K562 (cell line): ENCODE results near the gene CASKIN2. TPM values are rescaled to one million over a fixed set of nuclear protein-coding genes. Genes with fewer than 3 reads are reported as not detected.

ENCODE experiments used
- ATAC-seq: fragments of 200-7000 bp; cut with Tn5 transposase; 3 replicates; pipeline ENCODE4 v1.9.1; 2020; ENCODE audit warnings: moderate library complexity
- BruUV-seq: library from RNA; stranded (reverse); fragments of 400-500 nt; replicated peaks from 2 replicates; lab custom pipeline; 2021; lab: Mats Ljungman, UMichigan
- CTCF ChIA-PET: fragments of 300-600 bp; formaldehyde crosslinking; extraction: SDS; loops from one replicate; lab custom pipeline; 2021; ENCODE audit warnings: low intra/inter-chr PET ratio; lab: Yijun Ruan, JAX
- POLR2A ChIA-PET: fragments of 300-600, 350-650 bp; sonication (Branson Sonifier 250); formaldehyde crosslinking; extraction: SDS; loops from one replicate; lab custom pipeline; 2021; ENCODE audit warnings: antibody characterized with exemption, inconsistent platforms; lab: Yijun Ruan, JAX
- DNase-seq, 4 experiments: peaks; one replicate each; pipeline versions ENCODE4 v3.0.0 to v3.0.0-alpha.2; 2011 to 2018; ENCODE audit warnings: low spot score in 3 of 4, mixed read lengths in 3 of 4; ENCODE audit errors: extremely low read depth in 1 of 4
- FAIRE-seq: peaks from 2 replicates; lab custom pipeline; 2011; peaks lifted over from hg19 to GRCh38; lab: Jason Lieb, UNC
- H2AFZ ChIP-seq: 2 replicates; pipeline ENCODE4 v1.6.0; 2011; ENCODE audit warnings: low read depth, low read length, control low read depth, inconsistent platforms
- H3K27ac ChIP-seq: fragments of 200-600 bp; 3 replicates; pipeline ENCODE4 v1.8.0; 2011; ENCODE audit warnings: low read depth, mild to moderate bottlenecking, control low read depth, inconsistent platforms, low read length, moderate library complexity, mixed read lengths; ENCODE audit errors: extremely low read depth
- H3K27me3 ChIP-seq, 2 experiments: fragments of 300-600 bp in 1 of 2; 2 replicates in 1 of 2; 3 replicates in 1 of 2; pipeline versions ENCODE4 v1.6.0 to v1.8.0; 2011; ENCODE audit warnings: inconsistent platforms in 2 of 2, low read length in 2 of 2, mild to moderate bottlenecking in 1 of 2, mixed read lengths in 1 of 2, moderate library complexity in 1 of 2; ENCODE audit not compliant: control insufficient read depth in 2 of 2, insufficient read depth in 2 of 2
- H3K36me3 ChIP-seq: fragments of 300-600 bp; 3 replicates; pipeline ENCODE4 v1.8.0; 2011; ENCODE audit warnings: mild to moderate bottlenecking, low read length, inconsistent platforms; ENCODE audit not compliant: control insufficient read depth, insufficient read depth
- H3K4me1 ChIP-seq, 2 experiments: fragments of 200-600 bp in 1 of 2; replicated peaks in 1 of 2; 2 replicates in 1 of 2; 3 replicates in 1 of 2; pipeline versions ENCODE4 v1.5.1 to v1.8.0; 2011; ENCODE audit warnings: inconsistent platforms in 2 of 2, low read length in 2 of 2, mild to moderate bottlenecking in 1 of 2, mixed read lengths in 1 of 2, moderate library complexity in 1 of 2; ENCODE audit not compliant: control insufficient read depth in 2 of 2, insufficient read depth in 2 of 2
- H3K4me2 ChIP-seq: 2 replicates; pipeline ENCODE4 v1.6.1; 2011; ENCODE audit warnings: low read length, control low read depth, inconsistent platforms, mixed read lengths; ENCODE audit not compliant: insufficient read depth
- H3K4me3 ChIP-seq: fragments of 200-600 bp; sonication (generic), shearing (Covaris generic); 2 replicates; pipeline ENCODE4 v1.5.1; 2016; ENCODE audit warnings: control low read depth, inconsistent platforms
- H3K79me2 ChIP-seq: fragments of 200-600 bp; 3 replicates; pipeline ENCODE4 v1.8.0; 2011; ENCODE audit warnings: low read length, inconsistent platforms; ENCODE audit not compliant: control insufficient read depth, insufficient read depth
- H3K9ac ChIP-seq, 2 experiments: 2 replicates each; pipeline versions ENCODE4 v1.6.0 to v1.6.1; 2011; ENCODE audit warnings: low read depth in 2 of 2, low read length in 2 of 2, control low read depth in 1 of 2, inconsistent platforms in 1 of 2, mild to moderate bottlenecking in 1 of 2, mixed read lengths in 1 of 2; ENCODE audit not compliant: insufficient read depth in 1 of 2
- H3K9me1 ChIP-seq: one replicate; pipeline ENCODE4 v1.6.0; 2011; ENCODE audit warnings: inconsistent platforms, mild to moderate bottlenecking, low read length, moderate library complexity; ENCODE audit not compliant: control insufficient read depth, insufficient read depth
- H3K9me3 ChIP-seq: replicated peaks from 2 replicates; pipeline ENCODE4 v1.5.1; 2011; ENCODE audit warnings: low read depth, low read length, inconsistent platforms; ENCODE audit not compliant: control insufficient read depth, insufficient read depth
- H4K20me1 ChIP-seq: replicated peaks from 2 replicates; pipeline ENCODE4 v1.6.1; 2011; ENCODE audit warnings: low read length, inconsistent platforms, mixed read lengths; ENCODE audit not compliant: control insufficient read depth, insufficient read depth
- CTCFL ChIP-seq: IDR thresholded peaks from 2 replicates; pipeline ENCODE4 v1.6.1; 2011; ENCODE audit warnings: borderline replicate concordance, low read depth, mild to moderate bottlenecking, moderate library complexity, low read length; ENCODE audit not compliant: insufficient read depth, poor library complexity, severe bottlenecking
- GTF2F1 ChIP-seq: IDR thresholded peaks from 2 replicates; pipeline ENCODE4 v1.6.1; 2011; ENCODE audit warnings: low read depth, low read length, improper control_type of control experiment
- NFE2 ChIP-seq: IDR thresholded peaks from 2 replicates; pipeline ENCODE4 v1.6.1; 2014; ENCODE audit warnings: antibody characterized with exemption, low read depth
- NR2C2 ChIP-seq, 2 experiments: fragments of 200-800 bp in 1 of 2; sonication (Bioruptor generic) in 1 of 2; sonication (generic) in 1 of 2; formaldehyde crosslinking in 1 of 2; IDR thresholded peaks; 2 replicates each; pipeline versions ENCODE4 v1.6.1 to v1.8.0; 2016 to 2022; ENCODE audit warnings: mild to moderate bottlenecking in 1 of 2, missing compliant biosample characterization in 1 of 2, missing genetic modification characterization in 1 of 2, missing genetic modification reagents in 1 of 2
- RBBP5 ChIP-seq: fragments of 200-600 bp; sonication (generic); IDR thresholded peaks from 2 replicates; pipeline ENCODE4 v1.6.1; 2012; ENCODE audit warnings: borderline replicate concordance, mild to moderate bottlenecking, low read length, control low read depth, inconsistent platforms; ENCODE audit not compliant: insufficient read depth, poor library complexity, severe bottlenecking
- RFX1 ChIP-seq: fragments of 450-650 bp; IDR thresholded peaks from 2 replicates; pipeline ENCODE4 v1.6.1; 2016; ENCODE audit warnings: mild to moderate bottlenecking, moderate library complexity
- RUNX1 ChIP-seq: sonication (generic); IDR thresholded peaks from 2 replicates; pipeline ENCODE4 v1.6.1; 2016; ENCODE audit warnings: antibody characterized with exemption, low read depth
- TBL1XR1 ChIP-seq, 2 experiments: IDR thresholded peaks; 2 replicates each; pipeline ENCODE4 v1.6.1; 2012; ENCODE audit warnings: improper control_type of control experiment in 2 of 2, low read length in 2 of 2, mild to moderate bottlenecking in 1 of 2
- ZNF253 ChIP-seq: fragments of 250-450 bp; sonication (Bioruptor Pico); conservative IDR thresholded peaks from 2 replicates; pipeline ENCODE4 v1.6.1; 2021; ENCODE audit warnings: mild to moderate bottlenecking
- ZNF586 ChIP-seq: fragments of 450-650 bp; formaldehyde crosslinking; conservative IDR thresholded peaks from 2 replicates; pipeline ENCODE4 v1.4.0; 2020; ENCODE audit warnings: mild to moderate bottlenecking, moderate library complexity
- WGBS: fragments of 100-300 bp; shearing (Covaris generic); methylation state at CpG from one replicate; pipeline ENCODE4 v1.1.6; 2016; ENCODE audit warnings: low coverage, mixed read lengths; ENCODE audit not compliant: insufficient coverage; ENCODE audit errors: missing lambda C conversion rate; 5-methylcytosine and 5-hydroxymethylcytosine counted together
- in situ Hi-C: fragments of 300-500 bp; cut with MboI; formaldehyde crosslinking; loops from 4 replicates; pipeline ENCODE4 v1.15.0; 2018; ENCODE audit warnings: inconsistent platforms, mixed read lengths
- intact Hi-C: fragments of 100-400 bp; cut with micrococcal nuclease; formaldehyde crosslinking; loops from 2 replicates; pipeline ENCODE4 v1.14.2; 2022
- polyA plus RNA-seq, 8 experiments: library from polyadenylated mRNA; depleted of rRNA in 4 of 8; stranded (reverse) in 5 of 8; unstranded in 3 of 8; fragments of >200 nt; fragmentation: Nextera tagmentation in 2 of 8; fragmentation: Illumina TruSeq in 1 of 8; extraction: Ambion mirVana in 2 of 8; extraction: Trizol in 1 of 8; gene quantifications; 2 replicates each; pipeline versions ENCODE4 v1.2.1 to v1.2.3, GENCODE V29; 2011 to 2014; ENCODE audit warnings: inconsistent platforms in 1 of 8, missing spikeins in 1 of 8
- total RNA-seq, 7 experiments: library from RNA; depleted of rRNA in 6 of 7; stranded (reverse); fragments of >200 nt in 6 of 7; fragmentation: Illumina TruSeq in 2 of 7; extraction: Trizol in 2 of 7; gene quantifications; 2 replicates each; pipeline versions ENCODE4 v1.2.1 to v1.2.3, GENCODE V29; 2011 to 2021; ENCODE audit warnings: low replicate concordance in 1 of 7
- TF ChIP-seq, protein P1 (sequence below): fragments of 450-650 bp; IDR thresholded peaks from 2 replicates; pipeline ENCODE4 v1.6.1; 2016; ENCODE audit warnings: borderline replicate concordance

Gene CASKIN2
- total and polyA plus RNA-seq, 9 of the 15 experiments (the other 6 are each of a cell fraction or from before 2014, with no cell fraction given), result 0.01 to 12.2 (median 2.1) TPM

DNA sequence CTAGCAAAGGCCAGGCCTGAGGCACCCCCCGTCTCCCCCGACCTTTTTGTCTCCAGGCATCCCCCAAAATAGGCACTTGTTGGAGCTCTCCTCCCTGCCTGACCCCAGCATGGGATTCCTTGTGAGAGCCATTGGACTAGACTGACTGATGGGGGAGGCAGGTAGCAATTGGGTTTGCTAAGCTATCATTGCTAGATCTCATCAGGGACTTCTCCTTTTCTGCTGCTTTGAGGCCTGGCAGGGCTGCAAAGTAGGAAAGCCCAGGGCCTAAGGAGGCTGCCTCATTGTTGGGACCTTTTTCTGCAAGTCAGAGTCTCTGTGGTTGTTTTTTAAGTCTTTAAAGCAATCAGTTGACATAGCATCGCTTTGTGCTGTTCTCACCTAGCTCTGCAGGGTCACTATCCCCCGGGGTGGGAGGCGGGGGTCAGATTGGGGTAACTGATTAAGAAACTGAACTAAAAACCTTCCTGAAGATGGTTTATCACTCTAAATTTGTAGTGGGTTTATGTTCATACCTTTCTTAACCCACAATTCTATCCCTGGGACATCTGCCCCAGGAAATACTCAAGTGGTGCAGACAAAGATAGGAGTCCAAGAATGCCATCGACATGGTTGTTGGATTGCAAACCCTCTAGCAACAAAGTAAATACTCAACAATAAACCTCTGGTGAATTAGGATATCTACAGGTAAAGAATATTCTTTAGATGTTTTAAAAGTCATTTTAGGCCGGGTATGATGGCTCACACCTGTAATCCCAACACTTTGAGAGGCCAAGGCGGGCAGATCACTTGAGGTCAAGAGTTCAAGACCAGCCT lies 38.2 kb upstream of the CASKIN2 start (continued):
- no peak for TF ChIP-seq ZNF253 (CRISPR knock-in tag)
- 0 out of 2 replicates have a peak, but pooled peaks have one; percentile 35 for TF ChIP-seq NFE2
- no peak for TF ChIP-seq RUNX1
- TF ChIP-seq NR2C2 (CRISPR knock-in tag; IDR thresholded peaks at IDR 0.05), result no peak
- TF ChIP-seq NR2C2 (tag; IDR thresholded peaks at IDR 0.05), result 0 out of 2 replicates have a peak, but pooled peaks have one; percentile 22

GRCh38 chr17:75552425-75553294 lies 37.3 kb upstream of the CASKIN2 start:
- peak; percentile 54 for FAIRE-seq
- H3K4me1 ChIP-seq, result peaks cover 16 to 45% of the 10 kb centered on the region in 2 experiments
- TF ChIP-seq, protein P1, sequence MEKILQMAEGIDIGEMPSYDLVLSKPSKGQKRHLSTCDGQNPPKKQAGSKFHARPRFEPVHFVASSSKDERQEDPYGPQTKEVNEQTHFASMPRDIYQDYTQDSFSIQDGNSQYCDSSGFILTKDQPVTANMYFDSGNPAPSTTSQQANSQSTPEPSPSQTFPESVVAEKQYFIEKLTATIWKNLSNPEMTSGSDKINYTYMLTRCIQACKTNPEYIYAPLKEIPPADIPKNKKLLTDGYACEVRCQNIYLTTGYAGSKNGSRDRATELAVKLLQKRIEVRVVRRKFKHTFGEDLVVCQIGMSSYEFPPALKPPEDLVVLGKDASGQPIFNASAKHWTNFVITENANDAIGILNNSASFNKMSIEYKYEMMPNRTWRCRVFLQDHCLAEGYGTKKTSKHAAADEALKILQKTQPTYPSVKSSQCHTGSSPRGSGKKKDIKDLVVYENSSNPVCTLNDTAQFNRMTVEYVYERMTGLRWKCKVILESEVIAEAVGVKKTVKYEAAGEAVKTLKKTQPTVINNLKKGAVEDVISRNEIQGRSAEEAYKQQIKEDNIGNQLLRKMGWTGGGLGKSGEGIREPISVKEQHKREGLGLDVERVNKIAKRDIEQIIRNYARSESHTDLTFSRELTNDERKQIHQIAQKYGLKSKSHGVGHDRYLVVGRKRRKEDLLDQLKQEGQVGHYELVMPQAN, result no peak
- TF ChIP-seq RBBP5 (no peak), ZNF586 (CRISPR knock-in tag) (no peak), CTCFL (no peak), RFX1 (no peak), TBL1XR1 (IDR thresholded peaks at IDR 0.05; ENCODE audit: low read length in 2 of 2) (no peak), GTF2F1 (no peak)

More at GRCh38 chr17:75552425-75553294, 37.3 kb upstream of the CASKIN2 start:
- no peak overlapping the region for H3K4me2 ChIP-seq
- H3K4me3 ChIP-seq, result no peak overlapping the region
- ChIA-PET POLR2A (interaction anchor here (0.5 to 1.9 kb wide), 5 partner anchors 12 to 248 kb away, joined by 3 to 5 read pairs (median 4); no protein-coding TSS in a partner anchor), CTCF (no interaction called here)
- H3K27me3 ChIP-seq, result no peaks in the 10 kb centered on the region
- 69% methylated on average over 14 of the region's 14 CpGs for WGBS
- H3K79me2 ChIP-seq, result no peaks in the 10 kb centered on the region
- H3K27ac ChIP-seq, result no peak overlapping the region
- intact Hi-C loops, result no loop called here
- H3K36me3 ChIP-seq, result no peaks in the 10 kb centered on the region
- H4K20me1 ChIP-seq, result no peaks in the 10 kb centered on the region
- peak overlapping the region in 1 of 2 experiments; percentile 87; a peak in 2 of 4 replicates for H3K9ac ChIP-seq
- ATAC-seq (no peak), DNase-seq (no peak)
- no peak overlapping the region for H2AFZ ChIP-seq
- no peaks in the 10 kb centered on the region for H3K9me1 ChIP-seq
- no TSS peak for BruUV-seq
- in situ Hi-C loops, result no loop called here
- no peaks in the 10 kb centered on the region for H3K9me3 ChIP-seq
